Esophagus muscularis mucosa (tissue), 4 donors: ENCODE results near the gene LRRC72.

ENCODE experiments used
- EP300 ChIP-seq: sonication (generic); formaldehyde crosslinking; IDR thresholded peaks from one replicate; pipeline ENCODE4 v1.6.1; 2017; ENCODE audit warnings: antibody characterized with exemption
- POLR2A ChIP-seq: fragments of 450-650 bp; IDR thresholded peaks from one replicate; pipeline ENCODE4 v1.6.1; 2017; ENCODE audit warnings: antibody characterized with exemption, moderate library complexity, mild to moderate bottlenecking, low read depth
- TF ChIP-seq, protein P1 (sequence below), 3 experiments: fragments of 200-600 bp in 2 of 3; fragments of 450-650 bp in 1 of 3; sonication (generic) in 2 of 3; IDR thresholded peaks; one replicate each; pipeline ENCODE4 v1.5.1; 2017 to 2019; ENCODE audit warnings: antibody characterized with exemption in 3 of 3, mild to moderate bottlenecking in 2 of 3, moderate library complexity in 1 of 3

DNA sequence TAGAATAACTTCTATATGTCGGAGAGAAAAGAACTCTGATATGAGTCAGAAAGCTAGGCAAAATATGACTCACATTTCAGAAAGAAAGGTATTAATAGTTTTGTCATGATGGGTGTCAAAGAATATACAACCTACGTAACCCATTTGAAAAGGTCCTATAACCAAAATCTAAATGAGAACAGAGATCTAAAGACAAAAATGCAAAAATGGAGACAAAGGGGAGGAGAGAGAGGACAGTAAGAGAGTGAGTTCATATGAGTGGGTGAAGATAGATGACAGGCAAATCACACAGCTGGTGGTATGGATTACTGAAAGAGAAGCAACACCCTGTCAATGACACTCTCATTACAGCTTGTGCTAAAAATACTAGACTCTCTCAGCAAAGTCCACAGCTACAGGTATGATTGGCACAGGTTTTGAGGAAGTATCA lies 93.4 kb downstream of the LRRC72 start:
- no peak for TF ChIP-seq EP300
- TF ChIP-seq, protein P1, sequence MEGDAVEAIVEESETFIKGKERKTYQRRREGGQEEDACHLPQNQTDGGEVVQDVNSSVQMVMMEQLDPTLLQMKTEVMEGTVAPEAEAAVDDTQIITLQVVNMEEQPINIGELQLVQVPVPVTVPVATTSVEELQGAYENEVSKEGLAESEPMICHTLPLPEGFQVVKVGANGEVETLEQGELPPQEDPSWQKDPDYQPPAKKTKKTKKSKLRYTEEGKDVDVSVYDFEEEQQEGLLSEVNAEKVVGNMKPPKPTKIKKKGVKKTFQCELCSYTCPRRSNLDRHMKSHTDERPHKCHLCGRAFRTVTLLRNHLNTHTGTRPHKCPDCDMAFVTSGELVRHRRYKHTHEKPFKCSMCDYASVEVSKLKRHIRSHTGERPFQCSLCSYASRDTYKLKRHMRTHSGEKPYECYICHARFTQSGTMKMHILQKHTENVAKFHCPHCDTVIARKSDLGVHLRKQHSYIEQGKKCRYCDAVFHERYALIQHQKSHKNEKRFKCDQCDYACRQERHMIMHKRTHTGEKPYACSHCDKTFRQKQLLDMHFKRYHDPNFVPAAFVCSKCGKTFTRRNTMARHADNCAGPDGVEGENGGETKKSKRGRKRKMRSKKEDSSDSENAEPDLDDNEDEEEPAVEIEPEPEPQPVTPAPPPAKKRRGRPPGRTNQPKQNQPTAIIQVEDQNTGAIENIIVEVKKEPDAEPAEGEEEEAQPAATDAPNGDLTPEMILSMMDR (IDR thresholded peaks at IDR 0.05) = no peak
- no peak for TF ChIP-seq POLR2A
